Liver (tissue), 9 donors: ENCODE measurements around the gene KIF23. TPM values are rescaled to one million over a fixed set of nuclear protein-coding genes. Genes with fewer than 3 reads are reported as not detected.

Experiments used
- DNase-seq: peaks from one replicate; pipeline ENCODE4 v3.0.0-alpha.2; 2017; ENCODE audit warnings: low spot score
- H3K27ac ChIP-seq, 2 donors: one replicate each; pipeline ENCODE4 v1.7.0; 2013; ENCODE audit warnings: inconsistent platforms in 2 of 2, low read length in 2 of 2, control low read depth in 1 of 2, low read depth in 1 of 2, mild to moderate bottlenecking in 1 of 2
- H3K27me3 ChIP-seq, 4 donors: one replicate each; pipeline versions ENCODE4 v1.6.1 to v1.7.0; 2013; ENCODE audit warnings: low read length in 3 of 4, inconsistent platforms in 1 of 4, mild to moderate bottlenecking in 1 of 4, moderate library complexity in 1 of 4; ENCODE audit not compliant: control insufficient read depth in 4 of 4, insufficient read depth in 4 of 4
- H3K36me3 ChIP-seq, 4 donors: one replicate each; pipeline versions ENCODE4 v1.6.1 to v1.7.0; 2013; ENCODE audit warnings: low read length in 3 of 4, mild to moderate bottlenecking in 3 of 4, low read depth in 1 of 4, moderate library complexity in 1 of 4; ENCODE audit not compliant: control insufficient read depth in 4 of 4, insufficient read depth in 3 of 4
- H3K4me1 ChIP-seq, 4 donors: one replicate each; pipeline versions ENCODE4 v1.6.1 to v1.7.0; 2013; ENCODE audit warnings: low read length in 3 of 4, mild to moderate bottlenecking in 3 of 4, moderate library complexity in 1 of 4; ENCODE audit not compliant: control insufficient read depth in 4 of 4, insufficient read depth in 4 of 4
- H3K4me3 ChIP-seq, 3 donors: one replicate each; pipeline versions ENCODE4 v1.6.1 to v1.7.0; 2013; ENCODE audit warnings: low read length in 3 of 3, control low read depth in 1 of 3, low read depth in 1 of 3, mild to moderate bottlenecking in 1 of 3
- H3K9ac ChIP-seq, 2 donors: one replicate each; pipeline ENCODE4 v1.7.0; 2013; ENCODE audit warnings: low read length in 2 of 2, mild to moderate bottlenecking in 2 of 2, moderate library complexity in 2 of 2, control low read depth in 1 of 2, low read depth in 1 of 2
- H3K9me3 ChIP-seq, 4 donors: one replicate each; pipeline versions ENCODE4 v1.6.1 to v1.7.0; 2013; ENCODE audit warnings: low read length in 3 of 4; ENCODE audit not compliant: control insufficient read depth in 4 of 4
- ATF3 ChIP-seq: IDR thresholded peaks from 2 replicates; pipeline ENCODE4 v1.6.1; 2016; ENCODE audit warnings: antibody characterized with exemption
- CTCF ChIP-seq: fragments of 150-350 bp; IDR thresholded peaks from 2 replicates; pipeline ENCODE4 v1.5.1; 2017; ENCODE audit warnings: improper control_type of control experiment, low read depth, low read length; ENCODE audit not compliant: missing input control
- EGR1 ChIP-seq, 2 donors: IDR thresholded peaks; 2 replicates each; pipeline ENCODE4 v1.6.1; 2016 to 2018; ENCODE audit warnings: antibody characterized with exemption in 2 of 2, low read depth in 2 of 2
- FOXA1 ChIP-seq: IDR thresholded peaks from 2 replicates; pipeline ENCODE4 v1.6.1; 2016; ENCODE audit warnings: antibody characterized with exemption
- FOXA2 ChIP-seq: IDR thresholded peaks from 2 replicates; pipeline ENCODE4 v1.6.1; 2016; ENCODE audit warnings: antibody characterized with exemption
- GABPA ChIP-seq, 2 donors: IDR thresholded peaks in 1 of 2; conservative IDR thresholded peaks in 1 of 2; 2 replicates each; pipeline ENCODE4 v1.6.1; 2016; ENCODE audit warnings: antibody characterized with exemption in 2 of 2, mild to moderate bottlenecking in 1 of 2, moderate library complexity in 1 of 2
- HNF4A ChIP-seq, 2 donors: conservative IDR thresholded peaks; 2 replicates each; pipeline ENCODE4 v1.6.1; 2016; ENCODE audit warnings: antibody characterized with exemption in 2 of 2, mild to moderate bottlenecking in 2 of 2
- HNF4G ChIP-seq: IDR thresholded peaks from 2 replicates; pipeline ENCODE4 v1.6.1; 2016; ENCODE audit warnings: antibody characterized with exemption
- JUND ChIP-seq, 2 donors: IDR thresholded peaks; 2 replicates each; pipeline ENCODE4 v1.6.1; 2016; ENCODE audit warnings: antibody characterized with exemption in 2 of 2
- MAX ChIP-seq: IDR thresholded peaks from 2 replicates; pipeline ENCODE4 v1.6.1; 2016; ENCODE audit warnings: antibody characterized with exemption
- NR2F2 ChIP-seq: IDR thresholded peaks from 2 replicates; pipeline ENCODE4 v1.6.1; 2016; ENCODE audit warnings: antibody characterized with exemption
- RAD21 ChIP-seq, 2 donors: IDR thresholded peaks; 2 replicates each; pipeline ENCODE4 v1.6.1; 2016; ENCODE audit warnings: antibody characterized with exemption in 2 of 2, mild to moderate bottlenecking in 2 of 2
- REST ChIP-seq: IDR thresholded peaks from 2 replicates; pipeline ENCODE4 v1.6.1; 2016; ENCODE audit warnings: antibody characterized with exemption, mild to moderate bottlenecking
- RXRA ChIP-seq, 2 donors: IDR thresholded peaks; 2 replicates each; pipeline ENCODE4 v1.6.1; 2017 to 2018; ENCODE audit warnings: antibody characterized with exemption in 2 of 2, mild to moderate bottlenecking in 1 of 2
- SP1 ChIP-seq: IDR thresholded peaks from 2 replicates; pipeline ENCODE4 v1.6.1; 2018; ENCODE audit warnings: antibody characterized with exemption, mild to moderate bottlenecking
- TAF1 ChIP-seq: conservative IDR thresholded peaks from 2 replicates; pipeline ENCODE4 v1.6.1; 2016; ENCODE audit warnings: antibody characterized with exemption, mild to moderate bottlenecking
- YY1 ChIP-seq: IDR thresholded peaks from 2 replicates; pipeline ENCODE4 v1.6.1; 2016; ENCODE audit warnings: antibody characterized with exemption, mild to moderate bottlenecking
- ZBTB33 ChIP-seq: IDR thresholded peaks from 2 replicates; pipeline ENCODE4 v1.6.1; 2016; ENCODE audit warnings: antibody characterized with exemption
- WGBS: extraction: QIAGEN DNeasy Blood & Tissue Kit; methylation state at CpG from one replicate; pipeline ENCODE4 v1.1.7; 2013; 5-methylcytosine and 5-hydroxymethylcytosine counted together
- polyA plus RNA-seq, 2 donors: library from polyadenylated mRNA; stranded (reverse) in 1 of 2; unstranded in 1 of 2; fragments of 200-250 nt in 1 of 2; fragments of >200 nt in 1 of 2; fragmentation: Nextera tagmentation in 1 of 2; extraction: Ambion mirVana in 1 of 2; gene quantifications; one replicate each; pipeline versions ENCODE4 v1.2.1 to v1.2.3, GENCODE V29; 2013 to 2015
- total RNA-seq, 2 donors: library from RNA; depleted of rRNA; stranded (reverse); fragments of >200 nt; gene quantifications; one replicate each; pipeline ENCODE4 v1.2.3, GENCODE V29; 2014
- donor health status: healthy.
- donor health status: healthy.
- donor health status: healthy.
- donor health status: healthy.
- donor health status: healthy.

The KIF23 gene
- total and polyA plus RNA-seq, 4 donors: 0.25 to 32.8 (median 1.1) TPM

- TF ChIP-seq HNF4A (conservative IDR thresholded peaks at IDR 0.05): no peak
- no peak for TF ChIP-seq FOXA1
- no peak for TF ChIP-seq JUND (IDR thresholded peaks at IDR 0.05)
- TF ChIP-seq YY1: no peak
- H3K9me3 ChIP-seq: no peaks in the 10 kb centered on the region
- 82% methylated on average over 5 of the region's 5 CpGs for WGBS
- H3K4me3 ChIP-seq: no peak overlapping the region
- H3K4me1 ChIP-seq: no peaks in the 10 kb centered on the region
- no peaks in the 10 kb centered on the region for H3K27me3 ChIP-seq
- H3K9ac ChIP-seq: no peak overlapping the region
- H3K36me3 ChIP-seq: no peaks in the 10 kb centered on the region
- H3K27ac ChIP-seq: no peak overlapping the region
- DNase-seq: no peak
These were observed 29.0 kb downstream of the KIF23 start for GRCh38 chr15:69443032-69443611.

GRCh38 chr15:69444686-69445085, 30.5 kb downstream of the KIF23 start:
- no peak for DNase-seq
- Histone ChIP-seq H3K27ac (no peak overlapping the region), H3K9me3 (no peaks in the 10 kb centered on the region), H3K4me3 (no peak overlapping the region), H3K36me3 (no peaks in the 10 kb centered on the region), H3K9ac (no peak overlapping the region), H3K4me1 (no peaks in the 10 kb centered on the region), H3K27me3 (no peaks in the 10 kb centered on the region)
- 99% methylated on average over 7 of the region's 7 CpGs for WGBS
- TF ChIP-seq RXRA (IDR thresholded peaks at IDR 0.05) (no peak), FOXA1 (no peak), JUND (IDR thresholded peaks at IDR 0.05) (no peak), SP1 (no peak), ATF3 (no peak), FOXA2 (no peak), NR2F2 (no peak), YY1 (no peak), HNF4G (no peak), ZBTB33 (no peak), TAF1 (no peak), RAD21 (IDR thresholded peaks at IDR 0.05) (no peak), EGR1 (IDR thresholded peaks at IDR 0.05; ENCODE audit: low read depth in 2 of 2) (no peak), MAX (no peak)

GRCh38 chr15:69446953-69447352, 32.8 kb downstream of the KIF23 start:
- no peak overlapping the region for H3K27ac ChIP-seq
- TF ChIP-seq CTCF (no peak), JUND (IDR thresholded peaks at IDR 0.05) (no peak), MAX (no peak), GABPA (IDR thresholded peaks at IDR 0.05 in 1 of 2, conservative IDR thresholded peaks at IDR 0.05 in 1 of 2) (no peak), NR2F2 (no peak), RAD21 (IDR thresholded peaks at IDR 0.05) (no peak), REST (no peak), TAF1 (no peak), ZBTB33 (no peak), EGR1 (IDR thresholded peaks at IDR 0.05; ENCODE audit: low read depth in 2 of 2) (no peak)
- H3K9me3 ChIP-seq: no peaks in the 10 kb centered on the region
- WGBS: 93% methylated on average over 2 of the region's 2 CpGs
- H3K9ac ChIP-seq: no peak overlapping the region
- no peaks in the 10 kb centered on the region for H3K27me3 ChIP-seq
- peaks cover 0 to 9% (median 3%) of the 10 kb centered on the region in 4 donors for H3K4me1 ChIP-seq
- H3K36me3 ChIP-seq: no peaks in the 10 kb centered on the region
- no peak overlapping the region for H3K4me3 ChIP-seq
- DNase-seq: no peak
